ENCODE data around the gene HOXB4.

GRCh38 chr17:48565022-48565554 lies 13.1 kb downstream of the HOXB4 start:
- TF ChIP-seq ZNF219 (CRISPR knock-in tag; IDR thresholded peaks at IDR 0.05; ENCODE audit: borderline replicate concordance) (no peak), ZBTB21 (CRISPR knock-in tag; IDR thresholded peaks at IDR 0.05; ENCODE audit: borderline replicate concordance) (no peak), PRRX2 (CRISPR knock-in tag; IDR thresholded peaks at IDR 0.05) (no peak), MXD4 (CRISPR knock-in tag; IDR thresholded peaks at IDR 0.05; ENCODE audit: borderline replicate concordance) (no peak), USF1 (CRISPR knock-in tag; IDR thresholded peaks at IDR 0.05) (no peak), SP1 (CRISPR knock-in tag; conservative IDR thresholded peaks at IDR 0.05) (no peak), ATF3 (CRISPR knock-in tag; conservative IDR thresholded peaks at IDR 0.05) (no peak), CTCF (IDR thresholded peaks at IDR 0.05) (no peak), SMAD4 (CRISPR knock-in tag; IDR thresholded peaks at IDR 0.05) (no peak), NR2C2 (CRISPR knock-in tag; IDR thresholded peaks at IDR 0.05) (no peak), ATF2 (CRISPR knock-in tag; IDR thresholded peaks at IDR 0.05; ENCODE audit: borderline replicate concordance, low read depth) (no peak), MLX (CRISPR knock-in tag; IDR thresholded peaks at IDR 0.05) (no peak), CBFB (CRISPR knock-in tag; IDR thresholded peaks at IDR 0.05; ENCODE audit: low read depth) (no peak)
